Measurements from ENCODE around the gene SNTG2. TPM values are rescaled to one million over a fixed set of nuclear protein-coding genes. Genes with fewer than 3 reads are reported as not detected.

SNTG2 gene
- total and polyA plus RNA-seq, 2 donors (not counting 3 experiments of a cell fraction or from before 2014, with no cell fraction given) = not detected

DNA sequence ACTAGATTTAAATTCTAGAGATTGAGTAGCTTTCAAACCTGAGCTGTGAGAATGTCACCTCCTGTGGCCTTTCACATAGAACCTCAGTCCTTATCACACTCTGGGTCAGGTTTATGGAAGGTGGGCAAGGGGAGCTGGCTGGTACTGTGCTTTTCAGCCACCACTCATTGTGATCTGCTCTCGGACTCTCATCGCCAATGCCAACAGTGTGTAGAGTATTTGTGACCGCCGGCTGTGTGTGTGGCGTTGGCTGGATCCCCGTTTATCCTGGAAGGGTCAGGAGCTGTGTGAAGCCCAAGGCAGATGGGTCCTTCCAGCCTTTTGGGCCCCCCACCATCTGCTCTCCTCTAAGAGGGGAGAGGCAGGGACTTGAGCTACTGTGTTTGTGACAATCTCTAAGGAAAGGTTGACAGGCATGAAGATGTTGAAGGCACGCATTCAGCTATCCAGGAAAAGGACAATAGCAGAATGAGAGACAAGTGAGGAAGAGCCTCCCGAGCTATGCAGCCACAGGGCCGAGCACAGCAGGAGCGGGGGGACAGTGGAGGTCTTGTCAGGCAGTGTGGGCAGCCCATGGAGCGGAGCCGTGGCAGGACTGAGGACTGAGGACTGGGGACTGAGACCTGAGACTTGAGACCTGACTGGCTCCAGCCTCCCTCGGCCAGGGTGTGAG is 355.5 kb downstream of the SNTG2 start:
- POLR2A ChIA-PET = no interaction called here
- FAIRE-seq (no peak), DNase-seq (ENCODE audit: low read depth, low spot score) (no peak)
- TF ChIP-seq POLR2A (IDR thresholded peaks at IDR 0.05; ENCODE audit: low read depth, low read length) = no peak
- no peak for TF ChIP-seq GATA2 (IDR thresholded peaks at IDR 0.05; ENCODE audit: insufficient read depth, insufficient read length, low read depth, low read length)
- Histone ChIP-seq H3K4me1 (ENCODE audit: control insufficient read depth, extremely low read depth, insufficient read depth, low read length) (no peaks in the 10 kb centered on the region), H3K27me3 (ENCODE audit: control insufficient read depth in 2 of 2, insufficient read depth in 2 of 2, low read length in 2 of 2) (no peaks in the 10 kb centered on the region), H4K20me1 (replicated peaks; ENCODE audit: control insufficient read depth, extremely low read depth, insufficient read depth, low read length) (no peaks in the 10 kb centered on the region), H2AFZ (ENCODE audit: low read depth, low read length) (no peak overlapping the region), H3K79me2 (ENCODE audit: control insufficient read depth, insufficient read depth, low read length) (no peaks in the 10 kb centered on the region), H3K9ac (replicated peaks; ENCODE audit: extremely low read depth, insufficient read depth, low read length) (no peak overlapping the region), H3K9me1 (replicated peaks; ENCODE audit: control insufficient read depth, extremely low read depth, insufficient read depth, low read length) (no peaks in the 10 kb centered on the region), H3K4me2 (ENCODE audit: insufficient read depth, low read length) (no peak overlapping the region), H3K27ac (ENCODE audit: insufficient read depth, low read depth, low read length) (no peak overlapping the region), H3K4me3 (replicated peaks in 1 of 3; ENCODE audit: insufficient read depth in 1 of 3, low read depth in 1 of 3, low read length in 3 of 3) (no peak overlapping the region), H3K36me3 (ENCODE audit: control insufficient read depth in 2 of 2, extremely low read depth in 1 of 2, insufficient read depth in 2 of 2, low read length in 2 of 2) (no peaks in the 10 kb centered on the region), H3K9me3 (replicated peaks; ENCODE audit: control insufficient read depth, insufficient read depth, low read length) (no peaks in the 10 kb centered on the region)
- CTCF ChIA-PET = no interaction called here
- BruUV-seq (replicated peaks) = no TSS peak
- dilution Hi-C loops (cut with MboI; ENCODE audit: extremely low pct_ligation_motif_present, low sequenced_read_pairs) = no loop called here
- intact Hi-C loops (cut with micrococcal nuclease) = no loop called here

DNA sequence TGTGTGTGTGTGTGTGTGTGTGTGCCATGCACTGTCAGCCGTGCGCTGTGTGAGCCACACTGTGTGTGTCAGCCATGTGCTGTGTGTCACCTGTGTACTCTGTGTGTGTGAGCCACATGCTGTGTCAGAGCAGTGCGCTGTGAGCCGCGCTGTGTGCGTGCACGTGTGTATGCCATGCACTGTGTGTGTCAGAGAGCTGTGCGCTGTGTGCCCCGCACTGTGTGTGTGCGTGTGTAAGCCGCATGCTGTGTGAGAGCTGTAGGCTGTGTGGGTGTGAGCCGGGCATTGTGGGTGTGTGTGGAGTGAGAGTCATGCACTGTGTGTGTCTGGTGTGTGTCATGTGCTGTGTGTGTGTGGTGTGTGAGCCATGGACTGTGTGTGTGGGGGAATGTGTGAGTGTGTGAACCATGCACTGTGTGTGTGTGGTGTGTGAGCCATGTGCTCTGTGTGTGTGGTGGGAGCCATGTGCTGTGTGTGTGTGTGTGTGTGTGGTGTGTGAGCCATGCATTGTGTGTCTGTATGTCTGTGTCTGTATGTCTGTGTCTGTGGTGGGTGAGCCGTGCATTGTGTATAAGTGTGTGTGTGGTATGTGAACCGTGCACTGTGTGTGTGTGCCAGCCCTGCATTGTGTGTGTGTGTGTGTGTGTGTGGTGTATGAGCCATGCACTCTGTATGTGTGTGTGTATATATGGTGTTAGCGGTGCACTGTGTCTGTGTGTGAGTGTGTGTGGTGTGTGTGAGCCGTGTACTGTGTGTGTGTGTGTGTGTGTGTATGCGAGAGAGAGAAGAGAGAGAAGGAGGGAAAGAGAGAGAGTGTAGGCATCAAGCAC is 356.3 kb downstream of the SNTG2 start:
- Histone ChIP-seq H3K9ac (replicated peaks; ENCODE audit: extremely low read depth, insufficient read depth, low read length) (no peak overlapping the region), H3K9me3 (replicated peaks; ENCODE audit: control insufficient read depth, insufficient read depth, low read length) (peaks cover 2% of the 10 kb centered on the region), H2AFZ (ENCODE audit: low read depth, low read length) (no peak overlapping the region), H3K27ac (ENCODE audit: insufficient read depth, low read depth, low read length) (no peak overlapping the region), H3K9me1 (replicated peaks; ENCODE audit: control insufficient read depth, extremely low read depth, insufficient read depth, low read length) (no peaks in the 10 kb centered on the region), H3K36me3 (ENCODE audit: control insufficient read depth in 2 of 2, extremely low read depth in 1 of 2, insufficient read depth in 2 of 2, low read length in 2 of 2) (no peaks in the 10 kb centered on the region), H3K79me2 (ENCODE audit: control insufficient read depth, insufficient read depth, low read length) (no peaks in the 10 kb centered on the region), H4K20me1 (replicated peaks; ENCODE audit: control insufficient read depth, extremely low read depth, insufficient read depth, low read length) (no peaks in the 10 kb centered on the region), H3K4me2 (ENCODE audit: insufficient read depth, low read length) (no peak overlapping the region), H3K4me1 (ENCODE audit: control insufficient read depth, extremely low read depth, insufficient read depth, low read length) (no peaks in the 10 kb centered on the region), H3K4me3 (replicated peaks in 1 of 3; ENCODE audit: insufficient read depth in 1 of 3, low read depth in 1 of 3, low read length in 3 of 3) (no peak overlapping the region), H3K27me3 (ENCODE audit: control insufficient read depth in 2 of 2, insufficient read depth in 2 of 2, low read length in 2 of 2) (no peaks in the 10 kb centered on the region)
- FAIRE-seq (no peak), DNase-seq (ENCODE audit: low read depth, low spot score) (no peak)
- BruUV-seq (replicated peaks) = no TSS peak
- intact Hi-C loops (cut with micrococcal nuclease) (no loop called here), dilution Hi-C loops (cut with MboI; ENCODE audit: extremely low pct_ligation_motif_present, low sequenced_read_pairs) (no loop called here)
- CTCF ChIA-PET = no interaction called here
- TF ChIP-seq, protein P1, sequence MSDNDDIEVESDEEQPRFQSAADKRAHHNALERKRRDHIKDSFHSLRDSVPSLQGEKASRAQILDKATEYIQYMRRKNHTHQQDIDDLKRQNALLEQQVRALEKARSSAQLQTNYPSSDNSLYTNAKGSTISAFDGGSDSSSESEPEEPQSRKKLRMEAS (IDR thresholded peaks at IDR 0.05; ENCODE audit: insufficient read depth, insufficient read length) = no peak
- TF ChIP-seq GATA2 (IDR thresholded peaks at IDR 0.05; ENCODE audit: insufficient read depth, insufficient read length, low read depth, low read length) = no peak
- no peak for TF ChIP-seq JUN (IDR thresholded peaks at IDR 0.05; ENCODE audit: borderline replicate concordance, insufficient read depth, insufficient read length, low read depth)
- no peak for TF ChIP-seq POLR2AphosphoS5 (IDR thresholded peaks at IDR 0.05; ENCODE audit: insufficient read depth, low read depth, low read length)
- no peak for TF ChIP-seq EZH2 (IDR thresholded peaks at IDR 0.05; ENCODE audit: borderline replicate concordance, low read depth, low read length, severe bottlenecking)
- no peak for TF ChIP-seq FOS (IDR thresholded peaks at IDR 0.05; ENCODE audit: borderline replicate concordance, insufficient read depth, low read length)
- TF ChIP-seq, protein P2, sequence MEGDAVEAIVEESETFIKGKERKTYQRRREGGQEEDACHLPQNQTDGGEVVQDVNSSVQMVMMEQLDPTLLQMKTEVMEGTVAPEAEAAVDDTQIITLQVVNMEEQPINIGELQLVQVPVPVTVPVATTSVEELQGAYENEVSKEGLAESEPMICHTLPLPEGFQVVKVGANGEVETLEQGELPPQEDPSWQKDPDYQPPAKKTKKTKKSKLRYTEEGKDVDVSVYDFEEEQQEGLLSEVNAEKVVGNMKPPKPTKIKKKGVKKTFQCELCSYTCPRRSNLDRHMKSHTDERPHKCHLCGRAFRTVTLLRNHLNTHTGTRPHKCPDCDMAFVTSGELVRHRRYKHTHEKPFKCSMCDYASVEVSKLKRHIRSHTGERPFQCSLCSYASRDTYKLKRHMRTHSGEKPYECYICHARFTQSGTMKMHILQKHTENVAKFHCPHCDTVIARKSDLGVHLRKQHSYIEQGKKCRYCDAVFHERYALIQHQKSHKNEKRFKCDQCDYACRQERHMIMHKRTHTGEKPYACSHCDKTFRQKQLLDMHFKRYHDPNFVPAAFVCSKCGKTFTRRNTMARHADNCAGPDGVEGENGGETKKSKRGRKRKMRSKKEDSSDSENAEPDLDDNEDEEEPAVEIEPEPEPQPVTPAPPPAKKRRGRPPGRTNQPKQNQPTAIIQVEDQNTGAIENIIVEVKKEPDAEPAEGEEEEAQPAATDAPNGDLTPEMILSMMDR (IDR thresholded peaks at IDR 0.05; ENCODE audit: extremely low read depth in 1 of 2, insufficient read depth in 1 of 2, low read depth in 1 of 2, low read length in 2 of 2) = no peak
- TF ChIP-seq POLR2A (IDR thresholded peaks at IDR 0.05; ENCODE audit: low read depth, low read length) = no peak
- TF ChIP-seq MYC (IDR thresholded peaks at IDR 0.05; ENCODE audit: low read depth, low read length) = no peak
- POLR2A ChIA-PET = no interaction called here
